HepG2 (cell line): ENCODE measurements around the gene P3H4. TPM values are rescaled to one million over a fixed set of nuclear protein-coding genes. Genes with fewer than 3 reads are reported as not detected.

Experiments used
- ATAC-seq: fragments of 200-7000 bp; cut with Tn5 transposase; 3 replicates; pipeline ENCODE4 v1.9.1; 2020; ENCODE audit warnings: mild to moderate bottlenecking, moderate library complexity
- BruUV-seq: library from RNA; stranded (reverse); fragments of 400-500 nt; replicated peaks from 2 replicates; lab custom pipeline; 2021; lab: Mats Ljungman, UMichigan
- CTCF ChIA-PET: fragments of 300-600 bp; formaldehyde crosslinking; extraction: SDS; loops from one replicate; lab custom pipeline; 2021; ENCODE audit warnings: low total read pairs, inconsistent platforms, low intra/inter-chr PET ratio; lab: Yijun Ruan, JAX
- POLR2A ChIA-PET: fragments of 350-600 bp; sonication (Branson Sonifier 250); formaldehyde crosslinking; loops from one replicate; lab custom pipeline; 2020; ENCODE audit warnings: antibody characterized with exemption, inconsistent platforms; lab: Yijun Ruan, JAX
- DNase-seq: peaks from one replicate; pipeline ENCODE4 v3.0.0-alpha.2; 2015; ENCODE audit warnings: low spot score
- FAIRE-seq: peaks from 3 replicates; lab custom pipeline; 2011; peaks lifted over from hg19 to GRCh38; lab: Jason Lieb, UNC
- H2AFZ ChIP-seq: one replicate; pipeline ENCODE4 v1.6.1; 2011; ENCODE audit warnings: low read length, inconsistent platforms
- H3K27ac ChIP-seq: fragments of 300-600 bp; 3 replicates; pipeline ENCODE4 v1.8.0; 2011; ENCODE audit warnings: mixed run types, mild to moderate bottlenecking, mixed read lengths, low read length, inconsistent platforms; ENCODE audit not compliant: insufficient read depth; ENCODE audit errors: extremely low read length
- H3K27me3 ChIP-seq, 2 experiments: fragments of 200-600 bp in 1 of 2; 2 replicates in 1 of 2; 3 replicates in 1 of 2; pipeline versions ENCODE4 v1.6.0 to v1.8.0; 2011; ENCODE audit warnings: low read length in 2 of 2, mild to moderate bottlenecking in 2 of 2, moderate library complexity in 2 of 2, inconsistent platforms in 1 of 2; ENCODE audit not compliant: insufficient read depth in 2 of 2, control insufficient read depth in 1 of 2
- H3K36me3 ChIP-seq, 2 experiments: fragments of 200-600 bp in 1 of 2; replicated peaks in 1 of 2; 2 replicates in 1 of 2; 3 replicates in 1 of 2; pipeline versions ENCODE4 v1.5.1 to v1.8.0; 2011; ENCODE audit warnings: low read length in 2 of 2, inconsistent platforms in 1 of 2; ENCODE audit not compliant: insufficient read depth in 2 of 2, control insufficient read depth in 1 of 2
- H3K4me1 ChIP-seq: 2 replicates; pipeline ENCODE4 v1.5.1; 2012; ENCODE audit warnings: low read length, inconsistent platforms; ENCODE audit not compliant: insufficient read depth
- H3K4me2 ChIP-seq: 2 replicates; pipeline ENCODE4 v1.6.0; 2011; ENCODE audit warnings: low read depth, low read length, inconsistent platforms
- H3K4me3 ChIP-seq, 3 experiments: fragments of 200-600 bp in 1 of 3; sonication (generic), shearing (Covaris generic) in 1 of 3; replicated peaks in 1 of 3; 2 replicates each; pipeline ENCODE4 v1.5.1; 2011 to 2016; ENCODE audit warnings: low read length in 3 of 3, inconsistent platforms in 2 of 3, low read depth in 2 of 3, mild to moderate bottlenecking in 2 of 3, control low read depth in 1 of 3, mixed read lengths in 1 of 3; ENCODE audit not compliant: insufficient read depth in 1 of 3
- H3K79me2 ChIP-seq: one replicate; pipeline ENCODE4 v1.6.1; 2011; ENCODE audit warnings: low read length, inconsistent platforms; ENCODE audit not compliant: insufficient read depth
- H3K9ac ChIP-seq: 2 replicates; pipeline ENCODE4 v1.6.0; 2011; ENCODE audit warnings: mild to moderate bottlenecking, low read depth, low read length, inconsistent platforms; ENCODE audit not compliant: insufficient read depth
- H3K9me3 ChIP-seq: 2 replicates; pipeline ENCODE4 v1.5.1; 2012; ENCODE audit warnings: mild to moderate bottlenecking, low read length
- H4K20me1 ChIP-seq: 2 replicates; pipeline ENCODE4 v1.6.0; 2011; ENCODE audit warnings: inconsistent platforms, mild to moderate bottlenecking, low read length, moderate library complexity; ENCODE audit not compliant: insufficient read depth
- CEBPG ChIP-seq: IDR thresholded peaks from 2 replicates; pipeline ENCODE4 v1.6.1; 2016
- CENPX ChIP-seq: sonication (generic); formaldehyde crosslinking; IDR thresholded peaks from 2 replicates; pipeline ENCODE4 v1.9.0; 2021; ENCODE audit warnings: mild to moderate bottlenecking, missing genetic modification reagents, moderate library complexity
- CHD2 ChIP-seq: IDR thresholded peaks from 2 replicates; pipeline ENCODE4 v1.6.1; 2011; ENCODE audit warnings: low read depth, low read length, improper control_type of control experiment
- HOXA3 ChIP-seq: sonication (generic); formaldehyde crosslinking; IDR thresholded peaks from 2 replicates; pipeline ENCODE4 v1.5.0; 2020; ENCODE audit warnings: missing genetic modification reagents
- RXRB ChIP-seq: IDR thresholded peaks from 2 replicates; pipeline ENCODE4 v1.6.1; 2016; ENCODE audit warnings: borderline replicate concordance, missing genetic modification reagents, missing compliant biosample characterization
- SALL1 ChIP-seq: sonication (generic); formaldehyde crosslinking; IDR thresholded peaks from 2 replicates; pipeline ENCODE4 v1.8.0; 2022; ENCODE audit warnings: mild to moderate bottlenecking, missing genetic modification reagents
- SNAPC4 ChIP-seq: sonication (generic); formaldehyde crosslinking; IDR thresholded peaks from 2 replicates; pipeline ENCODE4 v1.4.0; 2020; ENCODE audit warnings: mild to moderate bottlenecking, missing genetic modification reagents
- THAP8 ChIP-seq: sonication (generic); formaldehyde crosslinking; IDR thresholded peaks from 2 replicates; pipeline ENCODE4 v1.5.1; 2020; ENCODE audit warnings: missing genetic modification reagents, mild to moderate bottlenecking, borderline replicate concordance
- YEATS4 ChIP-seq: sonication (generic); formaldehyde crosslinking; IDR thresholded peaks from 2 replicates; pipeline ENCODE4 v1.4.0; 2020; ENCODE audit warnings: missing genetic modification reagents, borderline replicate concordance
- ZC3H13 ChIP-seq: sonication (generic); formaldehyde crosslinking; IDR thresholded peaks from 2 replicates; pipeline ENCODE4 v1.8.1; 2023; ENCODE audit warnings: mild to moderate bottlenecking, missing genetic modification reagents, moderate library complexity
- ZEB1 ChIP-seq: IDR thresholded peaks from 2 replicates; pipeline ENCODE4 v1.6.1; 2012; ENCODE audit warnings: mild to moderate bottlenecking, low read depth, inconsistent platforms; ENCODE audit not compliant: insufficient replicate concordance
- ZNF326 ChIP-seq: sonication (generic); formaldehyde crosslinking; IDR thresholded peaks from 2 replicates; pipeline ENCODE4 v1.4.0; 2020; ENCODE audit warnings: missing genetic modification reagents, borderline replicate concordance
- ZNF441 ChIP-seq: sonication (generic); formaldehyde crosslinking; IDR thresholded peaks from 2 replicates; pipeline ENCODE4 v1.7.0; 2021; ENCODE audit warnings: missing genetic modification reagents, borderline replicate concordance
- ZNF670 ChIP-seq: sonication (generic); formaldehyde crosslinking; IDR thresholded peaks from 2 replicates; pipeline ENCODE4 v1.8.0; 2022; ENCODE audit warnings: mild to moderate bottlenecking, missing genetic modification reagents, borderline replicate concordance
- ZNF713 ChIP-seq: sonication (generic); formaldehyde crosslinking; IDR thresholded peaks from 2 replicates; pipeline ENCODE4 v1.4.0; 2020; ENCODE audit warnings: mild to moderate bottlenecking, missing genetic modification reagents
- WGBS: methylation state at CpG from one replicate; pipeline ENCODE4 v1.1.6; 2017; ENCODE audit warnings: low lambda C conversion rate; 5-methylcytosine and 5-hydroxymethylcytosine counted together
- in situ Hi-C: cut with HindIII; loops from 2 replicates; pipeline ENCODE4 v1.10.0; 2017; ENCODE audit warnings: low pct_unique_long_range_greater_than_20kb; ENCODE audit not compliant: extremely low pct_ligation_motif_present
- intact Hi-C: fragments of 100-400 bp; cut with micrococcal nuclease; formaldehyde crosslinking; loops from one replicate; pipeline ENCODE4 v1.10.0; 2022; ENCODE audit not compliant: unreplicated experiment
- polyA plus RNA-seq, 8 experiments: library from polyadenylated mRNA; depleted of rRNA in 3 of 8; stranded (reverse) in 7 of 8; unstranded in 1 of 8; fragments of >200 nt; fragmentation: Illumina TruSeq in 4 of 8; extraction: Trizol in 4 of 8; gene quantifications; 2 replicates each; pipeline versions ENCODE4 v1.2.1 to v1.2.3, GENCODE V29; 2011 to 2016; ENCODE audit warnings: low read depth in 4 of 8, missing spikeins in 1 of 8, mixed read lengths in 1 of 8; ENCODE audit not compliant: insufficient read depth in 1 of 8
- total RNA-seq, 5 experiments: library from RNA; depleted of rRNA; stranded (reverse); fragments of >200 nt; fragmentation: Illumina TruSeq; extraction: Trizol; gene quantifications; 2 replicates each; pipeline ENCODE4 v1.2.3, GENCODE V29; 2016; ENCODE audit warnings: low read depth in 1 of 5

The P3H4 gene
- total and polyA plus RNA-seq, 2 of the 13 experiments (the other 11 are each of a cell fraction or from before 2014, with no cell fraction given), result 37.1 to 50.6 TPM

- TF ChIP-seq ZNF670 (CRISPR knock-in tag), result 0 out of 2 replicates have a peak, but pooled peaks have one; percentile 19
- TF ChIP-seq SALL1 (CRISPR knock-in tag), result peak; percentile 23; the same call in 1 of the 2 replicates
- TF ChIP-seq ZEB1, result peak; percentile 21
- peak; percentile 9; the same call in 1 of the 2 replicates for TF ChIP-seq RXRB (CRISPR knock-in tag)
- peak; percentile 16; the same call in 1 of the 2 replicates for TF ChIP-seq CEBPG (CRISPR knock-in tag)
These were observed 17.8 kb downstream of the P3H4 start (continued) for GRCh38 chr17:41793784-41794539.

- DNase-seq, result peak; percentile 68
- no peaks in the 10 kb centered on the region for H3K79me2 ChIP-seq
- peak overlapping the region; percentile 45 for H3K9ac ChIP-seq
- H3K4me2 ChIP-seq, result peak overlapping the region; percentile 86
- CTCF ChIA-PET, result interaction anchor here (1.0 kb wide), 1 partner anchor 55 kb away, joined by 3 read pairs; no protein-coding TSS in a partner anchor
- peak; percentile 83 for ATAC-seq
- peak overlapping the region; percentile 47 to 66 (median 55) for H3K4me3 ChIP-seq
- H3K36me3 ChIP-seq, result no peaks in the 10 kb centered on the region
- no peaks in the 10 kb centered on the region for H4K20me1 ChIP-seq
- intact Hi-C loops, result no loop called here
- H3K27ac ChIP-seq, result peak overlapping the region; percentile 53
- H3K27me3 ChIP-seq, result no peaks in the 10 kb centered on the region; a peak in 1 of 5 replicates
- under 1% methylated on average over 16 of the region's 22 CpGs for WGBS
- H3K9me3 ChIP-seq, result no peaks in the 10 kb centered on the region
- no peak overlapping the region for H2AFZ ChIP-seq
- in situ Hi-C loops, result no loop called here
- POLR2A ChIA-PET, result interaction anchor here (0.6 to 7.9 kb wide), 13 partner anchors 7 to 264 kb away, joined by 3 to 86 read pairs (median 8); partner anchors contain the start of genes EIF1, FKBP10, JUP and KLHL11
- peaks cover 54% of the 10 kb centered on the region for H3K4me1 ChIP-seq
- BruUV-seq, result TSS peak; percentile 93
- FAIRE-seq, result peak; percentile 26
- TF ChIP-seq THAP8 (CRISPR knock-in tag), result no peak
- TF ChIP-seq ZNF441 (CRISPR knock-in tag), result no peak
- TF ChIP-seq ZC3H13, result no peak
- TF ChIP-seq CENPX (CRISPR knock-in tag), result no peak
- TF ChIP-seq YEATS4 (CRISPR knock-in tag), result no peak; the same call in 1 of the 2 replicates
- TF ChIP-seq ZNF326 (CRISPR knock-in tag), result no peak
- no peak; the same call in 1 of the 2 replicates for TF ChIP-seq HOXA3 (CRISPR knock-in tag)
- no peak for TF ChIP-seq SNAPC4 (CRISPR knock-in tag)
- no peak for TF ChIP-seq CHD2
- no peak for TF ChIP-seq ZNF713 (CRISPR knock-in tag)
These were observed 18.6 kb downstream of the P3H4 start for GRCh38 chr17:41792845-41793783.
